GM13976 (cell line): ENCODE results near the gene WWOX.

ENCODE experiments used
- DNase-seq: peaks from one replicate; pipeline ENCODE4 v3.0.0; 2012; ENCODE audit warnings: low spot score
- CTCF ChIP-seq: IDR thresholded peaks from 2 replicates; pipeline ENCODE4 v1.5.1; 2012; ENCODE audit warnings: borderline replicate concordance, mild to moderate bottlenecking; ENCODE audit not compliant: insufficient read depth; ENCODE audit errors: extremely low read depth, missing control alignments, control extremely low read depth
- in situ Hi-C: fragments of 300-500 bp; cut with MboI; formaldehyde crosslinking; loops from one replicate; pipeline ENCODE4 v1.12.0; 2022; ENCODE audit warnings: low sequenced_read_pairs, mixed read lengths, inconsistent platforms; ENCODE audit not compliant: unreplicated experiment

Gene WWOX

GRCh38 chr16:78227855-78228254, 128.4 kb downstream of the WWOX start:
- no peak for DNase-seq
- in situ Hi-C loops, result no loop called here
- TF ChIP-seq CTCF, result no peak

- no peak for DNase-seq
- TF ChIP-seq CTCF, result no peak
- in situ Hi-C loops, result no loop called here
Measured at GRCh38 chr16:78228704-78229103, 129.2 kb downstream of the WWOX start.

- TF ChIP-seq CTCF, result no peak
- in situ Hi-C loops, result no loop called here
- DNase-seq, result no peak
Measured at GRCh38 chr16:78230832-78231231, 131.4 kb downstream of the WWOX start.

GRCh38 chr16:78235168-78235800, 135.8 kb downstream of the WWOX start:
- peak; percentile 82 for TF ChIP-seq CTCF
- peak; percentile 73 for DNase-seq
- in situ Hi-C loops, result loop anchor here (5.0 kb wide), 1 partner anchor 108 kb away; no protein-coding TSS in a partner anchor

- DNase-seq, result no peak
- TF ChIP-seq CTCF, result no peak
- in situ Hi-C loops, result loop anchor here (5.0 kb wide), 1 partner anchor 109 kb away; no protein-coding TSS in a partner anchor
Measured at GRCh38 chr16:78235876-78236275, 136.4 kb downstream of the WWOX start.

- in situ Hi-C loops, result loop anchor here (5.0 kb wide), 1 partner anchor 111 kb away; no protein-coding TSS in a partner anchor
- TF ChIP-seq CTCF, result no peak
- DNase-seq, result no peak
Measured at GRCh38 chr16:78237841-78238240, 138.4 kb downstream of the WWOX start.
